COLO668 (cell line): ENCODE measurements around the gene PPP2R3A.
A peak's percentile ranks its signal among the peaks of the same experiment; 100 is the strongest.
"Not testable (repeated sequence)": the region's sequence is repeated elsewhere in the genome, so short reads cannot be mapped to it uniquely, and the experiment has no call there.

Experiments
- DNase-seq: peaks from one replicate; lab custom pipeline; 2025; ENCODE audit not compliant: unreplicated experiment; lab: John Stamatoyannopoulos, UW

PPP2R3A gene

GRCh38 chr3:136144397-136144796, 178.9 kb downstream of the PPP2R3A start:
- DNase-seq: not testable (repeated sequence)

GRCh38 chr3:136146981-136147729, 181.6 kb downstream of the PPP2R3A start:
- DNase-seq: no peak

- DNase-seq: no peak
Measured at GRCh38 chr3:136149667-136150066, 184.1 kb downstream of the PPP2R3A start.

- DNase-seq: no peak
Measured at GRCh38 chr3:136151219-136151618, 185.7 kb downstream of the PPP2R3A start.

- DNase-seq: no peak
Measured at GRCh38 chr3:136152176-136152843, 186.8 kb downstream of the PPP2R3A start.

GRCh38 chr3:136152963-136153362, 187.4 kb downstream of the PPP2R3A start:
- no peak for DNase-seq

- DNase-seq: no peak
Measured at GRCh38 chr3:136161516-136161915, 196.0 kb downstream of the PPP2R3A start.

GRCh38 chr3:136162322-136162721, 196.8 kb downstream of the PPP2R3A start:
- no peak for DNase-seq

GRCh38 chr3:136163607-136164006, 198.1 kb downstream of the PPP2R3A start:
- DNase-seq: not testable (repeated sequence)

GRCh38 chr3:136166507-136166906, 201.0 kb downstream of the PPP2R3A start:
- no peak for DNase-seq

GRCh38 chr3:136168236-136168635, 202.7 kb downstream of the PPP2R3A start:
- not testable (repeated sequence) for DNase-seq

- no peak for DNase-seq
Measured at GRCh38 chr3:136171097-136171542, 205.6 kb downstream of the PPP2R3A start.

- DNase-seq: no peak
Measured at GRCh38 chr3:136173939-136174490, 208.5 kb downstream of the PPP2R3A start.

- no peak for DNase-seq
Measured at GRCh38 chr3:136177876-136178275, 212.3 kb downstream of the PPP2R3A start.

- DNase-seq: no peak
Measured at GRCh38 chr3:136181741-136182140, 216.2 kb downstream of the PPP2R3A start.

GRCh38 chr3:136184703-136185102, 219.2 kb downstream of the PPP2R3A start:
- DNase-seq: no peak

GRCh38 chr3:136186344-136186743, 220.8 kb downstream of the PPP2R3A start:
- DNase-seq: peak; percentile 32

- DNase-seq: no peak
Measured at GRCh38 chr3:136186846-136187245, 221.3 kb downstream of the PPP2R3A start.

- DNase-seq: no peak
Measured at GRCh38 chr3:136187868-136188267, 222.3 kb downstream of the PPP2R3A start.

GRCh38 chr3:136189043-136189442, 223.5 kb downstream of the PPP2R3A start:
- no peak for DNase-seq

GRCh38 chr3:136189859-136190617, 224.5 kb downstream of the PPP2R3A start:
- DNase-seq: no peak
